Liver (tissue), 9 donors: ENCODE data around the gene TBC1D7. TPM values are rescaled to one million over a fixed set of nuclear protein-coding genes. Genes with fewer than 3 reads are reported as not detected.

Experiments used
- DNase-seq: peaks from one replicate; pipeline ENCODE4 v3.0.0-alpha.2; 2017; ENCODE audit warnings: low spot score
- H3K27ac ChIP-seq, 2 donors: one replicate each; pipeline ENCODE4 v1.7.0; 2013; ENCODE audit warnings: inconsistent platforms in 2 of 2, low read length in 2 of 2, control low read depth in 1 of 2, low read depth in 1 of 2, mild to moderate bottlenecking in 1 of 2
- H3K27me3 ChIP-seq, 4 donors: one replicate each; pipeline versions ENCODE4 v1.6.1 to v1.7.0; 2013; ENCODE audit warnings: low read length in 3 of 4, inconsistent platforms in 1 of 4, mild to moderate bottlenecking in 1 of 4, moderate library complexity in 1 of 4; ENCODE audit not compliant: control insufficient read depth in 4 of 4, insufficient read depth in 4 of 4
- H3K36me3 ChIP-seq, 4 donors: one replicate each; pipeline versions ENCODE4 v1.6.1 to v1.7.0; 2013; ENCODE audit warnings: low read length in 3 of 4, mild to moderate bottlenecking in 3 of 4, low read depth in 1 of 4, moderate library complexity in 1 of 4; ENCODE audit not compliant: control insufficient read depth in 4 of 4, insufficient read depth in 3 of 4
- H3K4me1 ChIP-seq, 4 donors: one replicate each; pipeline versions ENCODE4 v1.6.1 to v1.7.0; 2013; ENCODE audit warnings: low read length in 3 of 4, mild to moderate bottlenecking in 3 of 4, moderate library complexity in 1 of 4; ENCODE audit not compliant: control insufficient read depth in 4 of 4, insufficient read depth in 4 of 4
- H3K4me3 ChIP-seq, 3 donors: one replicate each; pipeline versions ENCODE4 v1.6.1 to v1.7.0; 2013; ENCODE audit warnings: low read length in 3 of 3, control low read depth in 1 of 3, low read depth in 1 of 3, mild to moderate bottlenecking in 1 of 3
- H3K9ac ChIP-seq, 2 donors: one replicate each; pipeline ENCODE4 v1.7.0; 2013; ENCODE audit warnings: low read length in 2 of 2, mild to moderate bottlenecking in 2 of 2, moderate library complexity in 2 of 2, control low read depth in 1 of 2, low read depth in 1 of 2
- H3K9me3 ChIP-seq, 4 donors: one replicate each; pipeline versions ENCODE4 v1.6.1 to v1.7.0; 2013; ENCODE audit warnings: low read length in 3 of 4; ENCODE audit not compliant: control insufficient read depth in 4 of 4
- EGR1 ChIP-seq, 2 donors: IDR thresholded peaks; 2 replicates each; pipeline ENCODE4 v1.6.1; 2016 to 2018; ENCODE audit warnings: antibody characterized with exemption in 2 of 2, low read depth in 2 of 2
- FOXA1 ChIP-seq: IDR thresholded peaks from 2 replicates; pipeline ENCODE4 v1.6.1; 2016; ENCODE audit warnings: antibody characterized with exemption
- FOXA2 ChIP-seq: IDR thresholded peaks from 2 replicates; pipeline ENCODE4 v1.6.1; 2016; ENCODE audit warnings: antibody characterized with exemption
- GABPA ChIP-seq, 2 donors: IDR thresholded peaks in 1 of 2; conservative IDR thresholded peaks in 1 of 2; 2 replicates each; pipeline ENCODE4 v1.6.1; 2016; ENCODE audit warnings: antibody characterized with exemption in 2 of 2, mild to moderate bottlenecking in 1 of 2, moderate library complexity in 1 of 2
- HNF4A ChIP-seq, 2 donors: conservative IDR thresholded peaks; 2 replicates each; pipeline ENCODE4 v1.6.1; 2016; ENCODE audit warnings: antibody characterized with exemption in 2 of 2, mild to moderate bottlenecking in 2 of 2
- HNF4G ChIP-seq: IDR thresholded peaks from 2 replicates; pipeline ENCODE4 v1.6.1; 2016; ENCODE audit warnings: antibody characterized with exemption
- JUND ChIP-seq, 2 donors: IDR thresholded peaks; 2 replicates each; pipeline ENCODE4 v1.6.1; 2016; ENCODE audit warnings: antibody characterized with exemption in 2 of 2
- NR2F2 ChIP-seq: IDR thresholded peaks from 2 replicates; pipeline ENCODE4 v1.6.1; 2016; ENCODE audit warnings: antibody characterized with exemption
- RAD21 ChIP-seq, 2 donors: IDR thresholded peaks; 2 replicates each; pipeline ENCODE4 v1.6.1; 2016; ENCODE audit warnings: antibody characterized with exemption in 2 of 2, mild to moderate bottlenecking in 2 of 2
- RXRA ChIP-seq, 2 donors: IDR thresholded peaks; 2 replicates each; pipeline ENCODE4 v1.6.1; 2017 to 2018; ENCODE audit warnings: antibody characterized with exemption in 2 of 2, mild to moderate bottlenecking in 1 of 2
- SP1 ChIP-seq: IDR thresholded peaks from 2 replicates; pipeline ENCODE4 v1.6.1; 2018; ENCODE audit warnings: antibody characterized with exemption, mild to moderate bottlenecking
- TAF1 ChIP-seq: conservative IDR thresholded peaks from 2 replicates; pipeline ENCODE4 v1.6.1; 2016; ENCODE audit warnings: antibody characterized with exemption, mild to moderate bottlenecking
- YY1 ChIP-seq: IDR thresholded peaks from 2 replicates; pipeline ENCODE4 v1.6.1; 2016; ENCODE audit warnings: antibody characterized with exemption, mild to moderate bottlenecking
- WGBS: extraction: QIAGEN DNeasy Blood & Tissue Kit; methylation state at CpG from one replicate; pipeline ENCODE4 v1.1.7; 2013; 5-methylcytosine and 5-hydroxymethylcytosine counted together
- polyA plus RNA-seq, 2 donors: library from polyadenylated mRNA; stranded (reverse) in 1 of 2; unstranded in 1 of 2; fragments of 200-250 nt in 1 of 2; fragments of >200 nt in 1 of 2; fragmentation: Nextera tagmentation in 1 of 2; extraction: Ambion mirVana in 1 of 2; gene quantifications; one replicate each; pipeline versions ENCODE4 v1.2.1 to v1.2.3, GENCODE V29; 2013 to 2015
- total RNA-seq, 2 donors: library from RNA; depleted of rRNA; stranded (reverse); fragments of >200 nt; gene quantifications; one replicate each; pipeline ENCODE4 v1.2.3, GENCODE V29; 2014
- TF ChIP-seq, protein P1 (sequence below): fragments of 150-350 bp; IDR thresholded peaks from 2 replicates; pipeline ENCODE4 v1.5.1; 2017; ENCODE audit warnings: improper control_type of control experiment, low read depth, low read length; ENCODE audit not compliant: missing input control
- TF ChIP-seq, protein P2 (sequence below): IDR thresholded peaks from 2 replicates; pipeline ENCODE4 v1.6.1; 2016; ENCODE audit warnings: antibody characterized with exemption
- TF ChIP-seq, protein P3 (sequence below): IDR thresholded peaks from 2 replicates; pipeline ENCODE4 v1.6.1; 2016; ENCODE audit warnings: antibody characterized with exemption, mild to moderate bottlenecking
- TF ChIP-seq, protein P4 (sequence below): IDR thresholded peaks from 2 replicates; pipeline ENCODE4 v1.6.1; 2016; ENCODE audit warnings: antibody characterized with exemption
- TF ChIP-seq, protein P5 (sequence below): IDR thresholded peaks from 2 replicates; pipeline ENCODE4 v1.6.1; 2016; ENCODE audit warnings: antibody characterized with exemption
- donor health status: healthy.
- donor health status: healthy.
- donor health status: healthy.
- donor health status: healthy.
- donor health status: healthy.

Gene TBC1D7
- total and polyA plus RNA-seq, 4 donors, result 9.6 to 18.8 (median 10.6) TPM

DNA sequence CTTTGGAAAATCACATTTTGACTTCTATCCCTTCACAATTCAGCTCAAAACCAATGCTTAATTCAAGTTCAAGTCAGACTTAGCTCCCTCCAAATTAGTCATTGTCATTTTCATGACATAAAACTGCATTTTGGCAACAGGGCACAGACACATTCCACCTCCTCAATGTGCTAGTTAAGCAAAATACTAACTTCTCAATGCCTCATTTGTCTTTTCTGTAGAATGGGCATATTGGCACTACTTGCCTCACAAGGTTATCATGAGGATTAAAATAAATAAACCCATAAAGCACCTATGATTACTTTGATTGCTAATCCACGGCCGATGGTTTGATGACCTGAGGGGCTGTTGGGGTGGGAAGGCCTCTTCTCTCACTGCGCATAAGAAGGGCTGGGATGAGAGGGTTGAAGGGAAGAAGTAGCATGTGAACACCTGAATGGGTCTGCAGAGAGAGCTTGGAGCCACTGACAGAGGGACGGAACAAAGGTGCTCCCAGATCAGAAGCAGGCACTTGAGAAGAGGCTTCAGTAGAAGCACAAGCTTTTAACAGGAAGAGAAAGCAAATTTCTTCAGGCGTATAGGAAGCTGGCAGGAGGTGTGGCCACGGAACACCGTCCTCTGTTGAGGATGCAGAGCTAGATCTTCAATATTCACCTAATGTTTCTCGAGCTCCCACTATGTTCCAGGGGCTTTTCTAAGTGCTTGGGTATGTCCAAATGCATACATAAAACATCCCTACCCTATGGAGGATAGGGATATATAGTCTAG is 11.7 kb upstream of the TBC1D7 start:
- Histone ChIP-seq H3K9me3 (no peaks in the 10 kb centered on the region), H3K27ac (no peak overlapping the region), H3K4me1 (no peaks in the 10 kb centered on the region), H3K9ac (no peak overlapping the region), H3K4me3 (no peak overlapping the region), H3K36me3 (no peaks in the 10 kb centered on the region), H3K27me3 (no peaks in the 10 kb centered on the region)
- WGBS, result 86% methylated on average over 8 of the region's 8 CpGs
- no peak for DNase-seq
- TF ChIP-seq, protein P1, sequence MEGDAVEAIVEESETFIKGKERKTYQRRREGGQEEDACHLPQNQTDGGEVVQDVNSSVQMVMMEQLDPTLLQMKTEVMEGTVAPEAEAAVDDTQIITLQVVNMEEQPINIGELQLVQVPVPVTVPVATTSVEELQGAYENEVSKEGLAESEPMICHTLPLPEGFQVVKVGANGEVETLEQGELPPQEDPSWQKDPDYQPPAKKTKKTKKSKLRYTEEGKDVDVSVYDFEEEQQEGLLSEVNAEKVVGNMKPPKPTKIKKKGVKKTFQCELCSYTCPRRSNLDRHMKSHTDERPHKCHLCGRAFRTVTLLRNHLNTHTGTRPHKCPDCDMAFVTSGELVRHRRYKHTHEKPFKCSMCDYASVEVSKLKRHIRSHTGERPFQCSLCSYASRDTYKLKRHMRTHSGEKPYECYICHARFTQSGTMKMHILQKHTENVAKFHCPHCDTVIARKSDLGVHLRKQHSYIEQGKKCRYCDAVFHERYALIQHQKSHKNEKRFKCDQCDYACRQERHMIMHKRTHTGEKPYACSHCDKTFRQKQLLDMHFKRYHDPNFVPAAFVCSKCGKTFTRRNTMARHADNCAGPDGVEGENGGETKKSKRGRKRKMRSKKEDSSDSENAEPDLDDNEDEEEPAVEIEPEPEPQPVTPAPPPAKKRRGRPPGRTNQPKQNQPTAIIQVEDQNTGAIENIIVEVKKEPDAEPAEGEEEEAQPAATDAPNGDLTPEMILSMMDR, result no peak
- no peak for TF ChIP-seq JUND (IDR thresholded peaks at IDR 0.05)
- TF ChIP-seq RXRA (IDR thresholded peaks at IDR 0.05), result no peak
- TF ChIP-seq, protein P2, sequence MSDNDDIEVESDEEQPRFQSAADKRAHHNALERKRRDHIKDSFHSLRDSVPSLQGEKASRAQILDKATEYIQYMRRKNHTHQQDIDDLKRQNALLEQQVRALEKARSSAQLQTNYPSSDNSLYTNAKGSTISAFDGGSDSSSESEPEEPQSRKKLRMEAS, result no peak
- TF ChIP-seq GABPA (IDR thresholded peaks at IDR 0.05 in 1 of 2, conservative IDR thresholded peaks at IDR 0.05 in 1 of 2), result no peak
- TF ChIP-seq RAD21 (IDR thresholded peaks at IDR 0.05), result no peak
- no peak for TF ChIP-seq FOXA2
- TF ChIP-seq SP1, result no peak
- TF ChIP-seq, protein P3, sequence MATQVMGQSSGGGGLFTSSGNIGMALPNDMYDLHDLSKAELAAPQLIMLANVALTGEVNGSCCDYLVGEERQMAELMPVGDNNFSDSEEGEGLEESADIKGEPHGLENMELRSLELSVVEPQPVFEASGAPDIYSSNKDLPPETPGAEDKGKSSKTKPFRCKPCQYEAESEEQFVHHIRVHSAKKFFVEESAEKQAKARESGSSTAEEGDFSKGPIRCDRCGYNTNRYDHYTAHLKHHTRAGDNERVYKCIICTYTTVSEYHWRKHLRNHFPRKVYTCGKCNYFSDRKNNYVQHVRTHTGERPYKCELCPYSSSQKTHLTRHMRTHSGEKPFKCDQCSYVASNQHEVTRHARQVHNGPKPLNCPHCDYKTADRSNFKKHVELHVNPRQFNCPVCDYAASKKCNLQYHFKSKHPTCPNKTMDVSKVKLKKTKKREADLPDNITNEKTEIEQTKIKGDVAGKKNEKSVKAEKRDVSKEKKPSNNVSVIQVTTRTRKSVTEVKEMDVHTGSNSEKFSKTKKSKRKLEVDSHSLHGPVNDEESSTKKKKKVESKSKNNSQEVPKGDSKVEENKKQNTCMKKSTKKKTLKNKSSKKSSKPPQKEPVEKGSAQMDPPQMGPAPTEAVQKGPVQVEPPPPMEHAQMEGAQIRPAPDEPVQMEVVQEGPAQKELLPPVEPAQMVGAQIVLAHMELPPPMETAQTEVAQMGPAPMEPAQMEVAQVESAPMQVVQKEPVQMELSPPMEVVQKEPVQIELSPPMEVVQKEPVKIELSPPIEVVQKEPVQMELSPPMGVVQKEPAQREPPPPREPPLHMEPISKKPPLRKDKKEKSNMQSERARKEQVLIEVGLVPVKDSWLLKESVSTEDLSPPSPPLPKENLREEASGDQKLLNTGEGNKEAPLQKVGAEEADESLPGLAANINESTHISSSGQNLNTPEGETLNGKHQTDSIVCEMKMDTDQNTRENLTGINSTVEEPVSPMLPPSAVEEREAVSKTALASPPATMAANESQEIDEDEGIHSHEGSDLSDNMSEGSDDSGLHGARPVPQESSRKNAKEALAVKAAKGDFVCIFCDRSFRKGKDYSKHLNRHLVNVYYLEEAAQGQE, result no peak
- TF ChIP-seq, protein P4, sequence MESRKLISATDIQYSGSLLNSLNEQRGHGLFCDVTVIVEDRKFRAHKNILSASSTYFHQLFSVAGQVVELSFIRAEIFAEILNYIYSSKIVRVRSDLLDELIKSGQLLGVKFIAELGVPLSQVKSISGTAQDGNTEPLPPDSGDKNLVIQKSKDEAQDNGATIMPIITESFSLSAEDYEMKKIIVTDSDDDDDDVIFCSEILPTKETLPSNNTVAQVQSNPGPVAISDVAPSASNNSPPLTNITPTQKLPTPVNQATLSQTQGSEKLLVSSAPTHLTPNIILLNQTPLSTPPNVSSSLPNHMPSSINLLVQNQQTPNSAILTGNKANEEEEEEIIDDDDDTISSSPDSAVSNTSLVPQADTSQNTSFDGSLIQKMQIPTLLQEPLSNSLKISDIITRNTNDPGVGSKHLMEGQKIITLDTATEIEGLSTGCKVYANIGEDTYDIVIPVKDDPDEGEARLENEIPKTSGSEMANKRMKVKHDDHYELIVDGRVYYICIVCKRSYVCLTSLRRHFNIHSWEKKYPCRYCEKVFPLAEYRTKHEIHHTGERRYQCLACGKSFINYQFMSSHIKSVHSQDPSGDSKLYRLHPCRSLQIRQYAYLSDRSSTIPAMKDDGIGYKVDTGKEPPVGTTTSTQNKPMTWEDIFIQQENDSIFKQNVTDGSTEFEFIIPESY, result no peak
- TF ChIP-seq HNF4G, result no peak
- no peak for TF ChIP-seq YY1
- no peak for TF ChIP-seq NR2F2
- no peak for TF ChIP-seq EGR1 (IDR thresholded peaks at IDR 0.05; ENCODE audit: low read depth in 2 of 2)
- no peak for TF ChIP-seq FOXA1
- no peak for TF ChIP-seq TAF1
- TF ChIP-seq, protein P5, sequence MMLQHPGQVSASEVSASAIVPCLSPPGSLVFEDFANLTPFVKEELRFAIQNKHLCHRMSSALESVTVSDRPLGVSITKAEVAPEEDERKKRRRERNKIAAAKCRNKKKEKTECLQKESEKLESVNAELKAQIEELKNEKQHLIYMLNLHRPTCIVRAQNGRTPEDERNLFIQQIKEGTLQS, result no peak
- no peak for TF ChIP-seq HNF4A (conservative IDR thresholded peaks at IDR 0.05)
